GM18873 (cell line): ENCODE data around the gene STEAP4.
"Not testable (repeated sequence)": the region's sequence is repeated elsewhere in the genome, so short reads cannot be mapped to it uniquely, and the experiment has no call there.

Source experiments
- ATAC-seq: cut with Tn5 transposase; IDR thresholded peaks from one replicate; pipeline ENCODE4 v1.9.1; 2021; ENCODE audit warnings: mild to moderate bottlenecking, moderate library complexity, moderate number of reproducible peaks; ENCODE audit not compliant: unreplicated experiment, low FRiP score

The STEAP4 gene

GRCh38 chr7:88274856-88275255 lies 31.8 kb downstream of the STEAP4 start:
- not testable (repeated sequence) for ATAC-seq

DNA sequence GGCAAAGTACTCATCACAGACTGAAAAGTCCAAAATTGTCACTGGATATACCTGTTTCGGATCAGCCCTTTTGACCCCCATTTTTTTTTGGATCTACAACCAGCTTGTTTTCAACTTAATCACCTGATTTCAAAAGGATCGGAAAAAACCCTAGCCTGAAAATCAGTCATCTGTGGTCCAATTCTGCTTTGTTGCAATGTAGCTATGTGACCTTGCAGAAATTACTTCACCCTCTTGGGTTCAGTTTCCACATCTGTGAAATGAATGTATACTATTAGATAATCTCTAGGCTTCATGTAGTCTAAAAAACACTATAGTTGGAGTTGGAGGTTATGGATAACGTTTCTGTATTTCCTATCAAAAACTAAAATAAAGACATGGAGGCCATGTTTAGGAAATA lies 37.1 kb downstream of the STEAP4 start:
- ATAC-seq, result no peak

- no peak for ATAC-seq
These were observed 37.8 kb downstream of the STEAP4 start for GRCh38 chr7:88268858-88269257.

DNA sequence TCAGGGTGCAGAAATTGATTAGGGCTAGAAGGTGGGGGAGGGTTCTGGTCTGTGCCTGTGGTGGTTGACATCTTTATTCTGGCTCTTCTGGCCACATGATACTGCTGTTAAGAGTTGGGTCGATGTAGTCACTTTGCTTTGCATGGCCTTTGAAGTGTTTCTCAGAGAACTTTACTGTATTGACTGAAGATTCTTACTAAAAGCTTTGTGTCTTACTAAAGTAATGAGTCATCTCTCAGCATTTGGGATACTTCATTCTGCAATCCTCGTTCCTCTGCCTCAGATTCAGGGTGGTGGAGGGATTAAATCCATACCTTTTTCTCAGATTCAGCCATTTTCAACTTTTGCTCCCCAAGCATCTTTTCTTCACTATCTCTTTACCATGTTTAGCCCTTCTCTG lies 38.6 kb downstream of the STEAP4 start:
- no peak for ATAC-seq

- ATAC-seq, result no peak
These were observed 39.3 kb downstream of the STEAP4 start for GRCh38 chr7:88267421-88267820.

GRCh38 chr7:88264987-88265386 lies 41.7 kb downstream of the STEAP4 start:
- ATAC-seq, result not testable (repeated sequence)

DNA sequence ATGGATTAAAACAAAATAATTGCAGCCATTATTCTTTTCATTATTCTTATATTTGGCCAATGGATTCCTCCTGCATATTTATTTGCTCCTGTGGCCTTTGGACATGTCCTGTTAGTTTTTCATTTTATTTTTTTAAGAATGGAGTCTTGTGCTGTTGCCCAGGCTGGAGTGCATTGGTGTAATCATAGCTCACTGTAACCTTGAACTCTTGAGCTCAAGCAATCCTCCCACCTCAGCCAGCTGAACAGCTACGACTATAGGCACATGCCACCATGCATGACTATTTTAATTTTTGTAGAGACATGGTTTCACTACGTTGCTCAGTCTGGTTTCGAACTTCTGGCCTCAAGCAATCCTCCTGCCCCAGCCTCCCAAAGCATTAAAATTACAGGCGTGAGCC lies 44.1 kb downstream of the STEAP4 start:
- ATAC-seq, result no peak

DNA sequence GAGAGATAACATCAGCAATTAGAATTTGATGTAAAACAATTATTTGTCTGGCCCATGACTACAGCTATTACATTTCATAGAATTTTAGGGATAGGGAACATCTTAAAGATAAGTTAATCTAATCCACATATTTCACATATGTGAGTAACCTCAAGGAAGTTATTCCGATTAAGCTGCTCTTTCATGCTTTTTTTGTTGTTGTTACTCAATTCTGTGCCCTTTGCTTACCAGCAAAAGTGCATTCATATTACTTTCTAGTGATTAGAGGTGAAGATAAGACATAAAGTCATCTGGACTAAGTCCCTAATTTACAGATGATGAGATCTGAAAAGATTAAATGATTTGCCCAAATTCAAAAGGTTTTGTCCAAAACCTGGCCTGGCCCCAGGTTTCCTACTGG lies 46.0 kb downstream of the STEAP4 start:
- ATAC-seq, result no peak

GRCh38 chr7:88259656-88260380 lies 46.9 kb downstream of the STEAP4 start:
- no peak for ATAC-seq

DNA sequence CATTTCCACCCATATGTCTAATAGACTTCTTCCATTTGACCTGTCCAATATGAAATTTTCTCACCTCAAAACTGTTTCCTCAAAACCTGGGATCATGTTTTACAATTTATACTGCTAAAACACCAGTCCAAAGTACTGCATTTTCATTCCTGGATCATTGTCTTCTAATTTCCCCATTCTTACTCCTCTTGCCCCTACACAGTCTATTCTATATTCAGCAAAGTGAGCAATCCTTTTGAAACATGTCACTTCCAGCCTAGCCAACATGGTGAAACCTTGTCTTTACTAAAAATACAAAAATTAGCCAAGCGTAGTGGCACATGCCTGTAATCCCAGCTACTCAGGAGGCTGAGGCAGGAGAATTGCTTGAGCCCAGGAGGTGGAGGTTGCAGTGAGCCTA lies 48.4 kb downstream of the STEAP4 start:
- not testable (repeated sequence) for ATAC-seq

DNA sequence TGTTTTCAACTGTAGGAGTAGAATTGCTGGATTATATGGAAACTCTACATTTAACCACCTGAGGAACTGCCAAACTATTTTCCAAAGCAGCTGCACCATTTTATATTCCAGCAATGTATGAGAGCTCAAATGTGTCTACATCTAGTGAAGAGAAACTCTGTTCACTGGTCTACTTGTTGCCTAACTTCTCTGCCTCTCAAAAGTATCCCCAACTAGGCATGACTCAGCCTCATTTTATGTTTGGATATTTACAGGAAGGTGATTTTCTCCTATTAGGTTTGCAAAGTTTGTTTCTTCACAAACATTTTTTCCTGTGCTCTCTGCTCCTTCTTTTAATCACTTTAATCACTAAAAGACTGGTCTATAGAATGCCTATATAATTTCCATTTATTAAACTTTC lies 49.8 kb downstream of the STEAP4 start:
- ATAC-seq, result no peak

GRCh38 chr7:88254721-88255424 lies 51.8 kb downstream of the STEAP4 start:
- no peak for ATAC-seq

DNA sequence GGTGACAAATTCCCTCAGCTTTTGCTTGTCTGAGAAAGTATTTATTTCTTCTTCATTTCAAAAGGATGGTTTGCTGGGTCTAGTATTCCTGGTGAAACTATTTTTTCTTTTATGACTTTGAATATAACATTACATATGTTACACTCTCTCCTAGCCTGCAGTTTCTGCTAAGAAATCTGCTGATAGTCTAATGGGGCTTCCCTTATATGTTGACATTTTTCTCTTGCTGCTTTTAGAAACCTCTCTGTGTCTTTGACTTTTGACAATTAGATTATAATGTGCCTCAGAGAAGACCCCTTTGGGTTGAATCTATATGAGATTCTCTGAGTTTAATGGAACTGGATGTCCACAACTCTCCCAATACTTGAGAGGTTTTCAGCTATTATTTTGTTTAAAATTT lies 53.1 kb downstream of the STEAP4 start:
- no peak for ATAC-seq

- ATAC-seq, result no peak
These were observed 62.4 kb downstream of the STEAP4 start for GRCh38 chr7:88244258-88244657.

- ATAC-seq, result peak; percentile 62
These were observed 63.3 kb downstream of the STEAP4 start for GRCh38 chr7:88243345-88243909.

DNA sequence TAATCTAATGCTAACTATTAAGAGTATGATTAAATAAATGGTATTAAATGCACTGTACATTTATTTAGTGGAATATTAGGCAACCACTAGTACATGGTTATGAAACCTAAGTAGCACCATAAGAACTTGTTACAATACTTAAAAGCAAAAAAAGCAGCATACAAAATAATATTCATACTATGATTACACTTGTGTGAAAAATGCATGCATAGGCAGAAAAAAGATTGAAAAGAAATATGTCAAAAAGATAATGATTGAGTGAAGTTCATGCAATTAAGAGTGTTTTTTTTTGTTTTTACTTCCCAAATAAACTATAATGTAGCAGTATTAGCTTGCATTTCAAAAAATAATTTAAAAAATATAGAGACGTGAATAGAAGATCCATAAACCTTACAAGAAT lies 66.8 kb downstream of the STEAP4 start:
- no peak for ATAC-seq

GRCh38 chr7:88233828-88234227 lies 72.9 kb downstream of the STEAP4 start:
- ATAC-seq, result no peak

GRCh38 chr7:88230646-88231045 lies 76.0 kb downstream of the STEAP4 start:
- no peak for ATAC-seq

DNA sequence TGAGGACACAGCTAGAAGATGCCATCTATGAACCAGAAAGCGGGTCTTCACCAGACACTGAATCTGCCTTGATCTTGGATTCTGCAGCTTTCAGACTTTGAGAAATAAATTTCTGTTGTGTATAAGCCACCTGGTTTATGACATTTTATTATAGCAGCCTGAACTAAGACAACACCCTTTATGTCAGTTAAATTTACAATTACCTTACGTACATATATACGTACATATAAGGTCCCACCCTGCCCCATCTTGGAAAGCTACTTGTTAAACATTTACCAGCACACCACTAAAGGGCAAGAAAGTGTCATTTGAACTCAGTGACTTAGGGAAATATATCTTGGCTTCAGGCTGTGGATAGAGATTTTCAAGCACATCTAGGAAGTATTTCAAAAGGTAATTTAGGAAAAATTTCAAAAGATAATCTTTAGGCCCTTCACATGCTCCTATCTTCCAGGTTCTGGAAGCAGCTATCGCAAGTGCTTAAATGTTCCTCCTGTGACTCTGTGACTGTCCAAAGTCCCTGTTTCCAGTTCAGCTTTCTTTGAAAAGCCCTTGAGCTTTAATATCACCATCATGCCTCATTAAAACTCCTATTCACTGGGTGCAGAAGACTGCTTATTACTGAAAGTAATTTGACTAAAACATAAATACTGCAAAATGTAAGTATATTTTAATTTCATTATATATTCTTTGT lies 77.2 kb downstream of the STEAP4 start:
- no peak for ATAC-seq

GRCh38 chr7:88226886-88227516 lies 79.7 kb downstream of the STEAP4 start:
- no peak for ATAC-seq

DNA sequence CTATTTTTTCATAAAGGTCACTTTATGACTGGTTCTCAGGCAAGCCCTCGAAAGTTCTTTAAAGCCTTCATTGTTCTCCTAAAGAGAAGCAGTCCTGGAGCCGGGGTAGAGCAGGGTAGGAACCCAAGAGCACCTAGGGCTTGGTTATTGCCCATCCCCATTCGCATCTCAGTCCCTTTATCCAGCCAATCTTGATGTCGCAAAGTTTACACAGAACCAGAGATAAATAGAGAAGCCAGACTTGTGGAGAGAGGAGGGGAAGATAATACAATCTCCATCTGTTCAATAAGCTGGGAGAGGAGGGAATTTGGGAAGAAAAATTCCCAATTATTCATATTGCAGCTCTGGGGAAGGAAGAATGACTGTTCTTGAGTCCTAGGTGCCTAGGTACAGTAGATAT lies 80.5 kb downstream of the STEAP4 start:
- no peak for ATAC-seq
